Stimulated activated effector memory CD8-positive, alpha-beta T cell treated with anti-CD3 and anti-CD28 coated beads, Interleukin-12 subunit alpha, Interleukin-12 subunit beta, amount 100 ng/mL, for 72 hours (primary cell): Measurements from ENCODE around the gene IFIH1.

Experiments used
- ATAC-seq: fragments of 150-1000 bp; cut with Tn5 transposase; 2 replicates; pipeline ENCODE4 v1.10.0; 2021
- DNase-seq, 2 donors: peaks; one replicate each; pipeline ENCODE4 v3.0.0; 2021 to 2022; ENCODE audit warnings: low spot score in 2 of 2
- H3K27ac Mint-ChIP-seq: one replicate; pipeline ENCODE4 v1.8.0; 2022; ENCODE audit warnings: mild to moderate bottlenecking, mixed read lengths
- H3K36me3 Mint-ChIP-seq: one replicate; pipeline ENCODE4 v1.8.0; 2022; ENCODE audit warnings: mild to moderate bottlenecking, mixed read lengths
- H3K4me1 Mint-ChIP-seq: one replicate; pipeline ENCODE4 v1.8.0; 2022; ENCODE audit warnings: mixed read lengths
- H3K4me3 Mint-ChIP-seq: one replicate; pipeline ENCODE4 v1.8.0; 2022; ENCODE audit warnings: mild to moderate bottlenecking, mixed read lengths
- H3K9me3 Mint-ChIP-seq: one replicate; pipeline ENCODE4 v1.8.0; 2022; ENCODE audit warnings: mixed read lengths

The IFIH1 gene

DNA sequence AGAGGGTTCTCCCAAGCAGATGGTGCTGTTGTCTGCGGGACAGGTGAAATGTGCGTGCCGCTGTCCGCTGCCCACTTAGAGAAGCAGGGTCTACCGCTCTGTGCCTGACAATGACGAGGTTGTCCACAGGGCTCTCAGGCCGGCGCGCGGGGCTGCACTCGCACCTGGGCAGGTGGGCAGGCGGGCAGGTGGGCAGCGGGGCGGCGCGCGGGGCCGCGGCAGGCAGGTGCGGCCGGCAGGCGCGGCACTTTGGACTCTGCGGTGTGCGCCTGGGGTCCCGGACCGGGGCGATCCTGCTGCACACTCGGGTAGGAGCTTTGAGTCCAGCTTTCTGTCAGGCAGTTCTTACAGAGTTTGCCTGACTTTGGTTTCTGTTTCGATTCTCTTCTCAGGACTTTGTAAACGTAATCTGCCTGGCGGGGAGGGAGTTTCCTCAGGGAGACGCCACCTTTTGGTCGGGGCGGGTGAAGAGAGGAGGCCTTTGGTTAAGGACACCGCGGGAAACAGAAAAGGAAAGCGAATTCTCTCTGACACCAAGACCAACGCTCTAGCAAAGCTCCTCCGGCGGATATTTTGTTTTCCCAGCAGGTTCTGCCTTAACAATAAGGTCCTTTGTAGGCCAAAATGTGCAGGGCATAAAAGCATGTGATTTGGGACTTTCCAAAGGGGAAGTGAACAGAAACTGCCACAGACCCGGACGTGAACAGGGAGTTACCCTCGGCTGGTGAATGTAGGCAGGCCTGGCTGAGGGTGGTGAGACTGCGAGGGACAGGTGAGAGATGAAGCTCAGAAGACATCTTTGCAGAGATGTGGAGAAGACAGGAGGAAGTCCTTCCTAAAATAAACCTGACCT, at the start of gene IFIH1:
Gene IFIH1, minus strand, starts transcription at position 357 of the 853 bp plus-strand sequence. CDS start 377 bp downstream, outside the sequence.
- H3K36me3 Mint-ChIP-seq = peaks cover 16% of the 10 kb centered on the region
- DNase-seq (peak; percentile 50 to 90), ATAC-seq (peak; percentile 93)
- H3K4me3 Mint-ChIP-seq = peak within 1 kb of the TSS; percentile 92
- H3K4me1 Mint-ChIP-seq = peaks cover 54% of the 10 kb centered on the region
- no peaks in the 10 kb centered on the region for H3K9me3 Mint-ChIP-seq
- peak within 1 kb of the TSS; percentile 99 for H3K27ac Mint-ChIP-seq

DNA sequence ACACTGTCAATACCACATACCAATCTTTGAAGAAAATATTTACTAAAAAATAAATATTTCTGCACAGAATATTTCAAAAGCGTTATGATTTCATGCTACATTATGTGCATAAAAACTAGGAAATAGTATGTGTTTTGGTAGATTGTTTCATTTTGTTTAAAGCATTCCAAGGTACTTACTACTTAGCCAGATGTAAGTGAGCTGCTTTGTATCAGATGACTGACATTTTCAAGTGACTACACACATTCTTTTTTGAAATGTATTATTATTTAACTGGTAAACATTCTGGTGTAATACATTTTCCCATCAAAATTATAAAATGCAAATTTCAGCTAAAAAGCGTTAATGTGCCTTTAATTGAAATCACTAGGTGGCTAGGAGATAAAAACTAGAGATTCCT, 46.9 kb upstream of the IFIH1 start:
- Mint-ChIP-seq H3K27ac (no peak overlapping the region), H3K36me3 (no peaks in the 10 kb centered on the region), H3K4me3 (no peak overlapping the region), H3K9me3 (no peaks in the 10 kb centered on the region), H3K4me1 (no peaks in the 10 kb centered on the region)
- DNase-seq (no peak), ATAC-seq (no peak)

DNA sequence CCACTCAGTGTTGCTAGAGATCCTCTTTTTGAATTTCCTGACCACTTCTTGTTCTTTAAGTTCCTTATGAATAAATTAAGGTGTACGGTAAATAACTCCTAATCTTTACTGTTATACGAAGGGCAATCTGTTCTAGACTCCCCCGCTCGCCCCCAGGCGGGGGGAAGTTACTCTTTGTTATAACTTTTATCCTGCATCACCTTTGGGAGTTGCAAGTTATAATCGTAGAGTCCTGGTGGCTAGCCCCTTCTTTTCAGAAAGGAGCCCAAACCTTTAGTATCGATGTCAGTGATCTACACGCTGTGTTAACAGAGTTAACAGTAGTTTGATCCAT, 26.1 kb upstream of the IFIH1 start:
- Mint-ChIP-seq H3K9me3 (no peaks in the 10 kb centered on the region), H3K4me1 (peaks cover 5% of the 10 kb centered on the region), H3K36me3 (peaks cover 7% of the 10 kb centered on the region), H3K4me3 (peak overlapping the region; percentile 82), H3K27ac (no peak overlapping the region)
- ATAC-seq (no peak), DNase-seq (no peak)

DNA sequence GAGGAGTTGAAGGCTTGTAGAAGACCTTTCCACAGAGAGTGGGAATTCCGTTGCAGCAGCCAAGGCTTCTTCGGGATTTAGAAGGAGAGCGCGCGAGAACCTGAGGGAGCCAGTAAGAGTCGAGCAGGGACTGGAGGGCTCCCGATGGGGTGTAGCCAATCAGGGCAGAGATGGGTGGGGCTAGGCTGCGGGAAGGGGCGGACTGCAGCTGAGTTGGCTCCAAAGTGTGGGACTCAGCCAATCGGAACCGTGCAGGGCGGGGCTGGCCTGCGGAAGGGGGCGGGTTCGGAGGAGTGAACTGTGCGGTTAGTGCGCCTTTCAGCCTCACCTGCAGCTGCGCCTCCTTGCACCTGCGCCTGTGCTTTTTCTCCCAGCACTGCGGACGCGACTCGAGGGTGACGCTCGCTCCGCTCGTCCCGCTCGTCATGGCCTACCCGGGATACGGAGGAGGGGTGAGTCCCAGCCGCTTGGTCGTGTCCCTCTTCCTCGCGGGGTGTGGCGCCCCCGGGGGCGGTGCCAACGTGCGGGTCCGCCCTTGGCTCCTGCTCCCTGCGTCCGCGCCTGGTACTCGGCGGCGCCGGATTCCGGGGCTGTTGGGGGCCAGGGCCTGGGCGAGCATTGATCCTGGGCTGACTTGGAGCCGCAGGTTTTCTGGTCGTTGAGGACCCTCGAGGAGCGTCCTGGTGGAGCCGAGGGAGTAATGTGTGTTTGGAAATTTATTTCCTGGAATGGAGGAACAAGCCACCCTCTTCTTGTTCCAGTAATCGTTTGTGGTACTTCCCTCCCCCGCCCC, 25.5 kb upstream of the IFIH1 start, which contains the start of gene GCA:
Gene GCA, plus strand, starts transcription at position 309 of the 793 bp plus-strand sequence. Its CDS starts 117 bp downstream, at position 426.
- peak; percentile 89 to 98 for DNase-seq
- peak; percentile 99 for ATAC-seq
- peaks cover 7% of the 10 kb centered on the region for H3K36me3 Mint-ChIP-seq
- H3K4me3 Mint-ChIP-seq = peak within 1 kb of the TSS; percentile 82
- no peaks in the 10 kb centered on the region for H3K9me3 Mint-ChIP-seq
- H3K4me1 Mint-ChIP-seq = peaks cover 5% of the 10 kb centered on the region
- peak within 1 kb of the TSS; percentile 83 for H3K27ac Mint-ChIP-seq

DNA sequence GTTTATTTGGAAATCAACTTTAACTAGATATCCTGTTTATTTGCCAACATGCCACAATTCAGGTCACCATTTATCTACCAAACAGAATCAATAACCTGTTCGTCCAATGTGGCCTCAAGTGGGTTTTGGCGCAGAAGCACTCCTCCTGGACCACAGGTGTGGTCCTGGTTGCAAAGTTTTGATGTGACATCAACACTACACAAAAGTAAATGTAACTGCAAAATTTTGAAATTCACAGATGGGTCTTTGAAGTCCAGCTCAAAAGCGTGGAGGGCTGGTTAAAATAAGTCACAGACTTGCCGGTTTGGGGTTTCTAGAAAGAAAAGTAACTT, 25.0 kb upstream of the IFIH1 start:
- Mint-ChIP-seq H3K4me3 (peak overlapping the region; percentile 82), H3K4me1 (peaks cover 5% of the 10 kb centered on the region), H3K27ac (peak overlapping the region; percentile 83), H3K36me3 (peaks cover 7% of the 10 kb centered on the region), H3K9me3 (no peaks in the 10 kb centered on the region)
- no peak for DNase-seq
- no peak for ATAC-seq

DNA sequence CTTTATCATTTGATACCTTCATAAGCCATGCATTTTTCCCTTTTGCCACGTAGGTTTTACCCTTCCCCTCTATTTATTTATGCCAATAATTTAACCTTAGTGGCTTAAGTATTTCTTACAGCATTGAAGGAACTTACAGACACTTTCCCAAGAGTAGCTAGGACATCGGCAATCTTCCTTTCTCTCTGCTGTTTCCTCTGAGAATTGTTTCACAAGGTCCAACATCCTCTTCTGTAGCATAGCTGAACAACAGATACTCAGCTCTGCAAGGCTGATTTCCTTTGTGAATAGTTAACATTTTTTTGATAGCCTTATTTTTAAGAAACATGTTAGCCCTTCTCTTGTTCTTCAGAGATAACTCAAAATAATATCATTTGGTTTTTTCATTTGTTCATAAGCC, 24.4 kb upstream of the IFIH1 start:
- DNase-seq = no peak
- Mint-ChIP-seq H3K9me3 (no peaks in the 10 kb centered on the region), H3K4me1 (peaks cover 5% of the 10 kb centered on the region), H3K36me3 (peaks cover 7% of the 10 kb centered on the region), H3K27ac (no peak overlapping the region), H3K4me3 (no peak overlapping the region)
- no peak for ATAC-seq

DNA sequence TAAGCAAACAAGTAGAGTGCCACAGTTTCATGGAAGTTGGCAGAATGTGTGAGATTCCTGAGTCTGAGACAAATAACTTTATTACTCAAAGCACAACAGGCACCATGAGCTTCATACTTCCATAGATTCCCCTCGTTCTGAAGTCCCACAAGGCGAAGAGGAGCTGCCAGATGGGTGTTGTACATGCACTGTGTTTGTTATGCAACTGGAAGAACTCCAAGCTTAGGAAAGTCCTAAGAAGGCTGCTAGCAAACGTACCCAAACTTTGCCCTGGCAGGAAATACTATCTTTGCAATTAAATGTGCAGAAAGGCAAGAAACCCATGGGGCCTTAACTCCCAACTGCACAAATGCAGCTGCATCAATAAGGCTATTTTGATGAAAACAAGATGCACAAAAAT, 23.8 kb upstream of the IFIH1 start:
- ATAC-seq (no peak), DNase-seq (no peak)
- Mint-ChIP-seq H3K27ac (no peak overlapping the region), H3K36me3 (peaks cover 7% of the 10 kb centered on the region), H3K4me3 (no peak overlapping the region), H3K9me3 (no peaks in the 10 kb centered on the region), H3K4me1 (peaks cover 5% of the 10 kb centered on the region)

DNA sequence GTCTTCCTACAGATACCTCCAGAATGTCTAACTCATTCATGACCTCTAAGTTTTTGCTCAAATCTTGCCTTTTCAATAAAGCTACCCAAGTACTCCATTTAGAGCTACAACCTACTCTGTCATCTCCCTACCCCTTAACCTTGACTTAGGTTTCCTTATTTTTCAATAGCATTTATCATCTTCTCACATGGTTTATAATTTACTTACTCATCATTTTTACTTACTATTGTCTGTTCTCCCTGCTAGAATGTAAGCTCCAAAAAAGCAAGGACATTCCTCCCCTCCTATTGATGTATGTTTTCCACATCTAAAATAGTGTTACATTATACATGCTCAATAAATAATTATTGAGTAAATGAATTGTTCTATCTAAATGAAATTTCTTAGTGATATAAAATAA, 22.3 kb upstream of the IFIH1 start:
- H3K27ac Mint-ChIP-seq = no peak overlapping the region
- peaks cover 5% of the 10 kb centered on the region for H3K4me1 Mint-ChIP-seq
- DNase-seq = no peak
- no peak for ATAC-seq
- H3K9me3 Mint-ChIP-seq = no peaks in the 10 kb centered on the region
- peaks cover 7% of the 10 kb centered on the region for H3K36me3 Mint-ChIP-seq
- H3K4me3 Mint-ChIP-seq = no peak overlapping the region

DNA sequence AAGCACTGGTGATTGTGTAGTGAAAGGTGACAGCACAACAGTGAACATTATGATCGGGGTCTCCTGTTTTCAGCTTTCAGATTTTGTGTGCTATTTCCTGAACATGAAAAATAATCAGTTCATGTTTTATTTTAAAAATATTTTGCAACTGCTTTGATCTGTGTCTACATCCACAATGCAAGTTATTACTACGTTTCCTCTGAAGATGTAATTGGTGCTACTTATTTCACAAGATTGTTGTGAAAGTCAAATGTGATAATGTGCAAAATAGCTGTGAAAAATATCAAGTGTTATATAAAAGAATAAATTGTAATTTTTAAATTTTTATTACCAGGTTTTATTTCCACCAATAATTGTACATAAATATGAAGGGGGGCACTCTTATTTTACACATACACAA, 19.4 kb upstream of the IFIH1 start:
- H3K9me3 Mint-ChIP-seq = no peaks in the 10 kb centered on the region

DNA sequence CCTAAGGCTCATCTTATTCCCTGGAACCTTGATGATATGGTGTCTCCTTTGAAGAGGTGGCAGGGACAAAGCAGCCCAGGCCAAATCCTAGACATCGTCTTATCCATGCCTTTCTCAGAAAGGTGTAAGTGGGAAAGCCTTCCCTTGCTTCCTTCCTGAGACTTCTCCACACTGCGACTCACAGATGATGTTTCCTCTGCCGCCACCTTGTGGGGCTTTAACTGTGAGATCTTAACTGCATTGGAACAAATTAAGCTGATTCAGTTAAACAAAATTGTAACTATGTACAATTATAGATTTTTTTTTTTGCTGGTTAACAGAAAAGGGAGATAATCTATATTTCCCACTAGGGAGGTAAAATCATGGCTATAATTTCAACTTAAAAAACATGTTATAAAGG, 15.5 kb upstream of the IFIH1 start:
- Mint-ChIP-seq H3K27ac (no peak overlapping the region), H3K36me3 (no peaks in the 10 kb centered on the region), H3K4me1 (no peaks in the 10 kb centered on the region), H3K9me3 (no peaks in the 10 kb centered on the region), H3K4me3 (no peak overlapping the region)
- no peak for DNase-seq
- peak; percentile 55 for ATAC-seq

More for the DNA sequence above, 19.4 kb upstream of the IFIH1 start:
- no peak overlapping the region for H3K27ac Mint-ChIP-seq
- no peaks in the 10 kb centered on the region for H3K4me1 Mint-ChIP-seq
- ATAC-seq (no peak), DNase-seq (no peak)
- no peaks in the 10 kb centered on the region for H3K36me3 Mint-ChIP-seq
- H3K4me3 Mint-ChIP-seq = no peak overlapping the region

DNA sequence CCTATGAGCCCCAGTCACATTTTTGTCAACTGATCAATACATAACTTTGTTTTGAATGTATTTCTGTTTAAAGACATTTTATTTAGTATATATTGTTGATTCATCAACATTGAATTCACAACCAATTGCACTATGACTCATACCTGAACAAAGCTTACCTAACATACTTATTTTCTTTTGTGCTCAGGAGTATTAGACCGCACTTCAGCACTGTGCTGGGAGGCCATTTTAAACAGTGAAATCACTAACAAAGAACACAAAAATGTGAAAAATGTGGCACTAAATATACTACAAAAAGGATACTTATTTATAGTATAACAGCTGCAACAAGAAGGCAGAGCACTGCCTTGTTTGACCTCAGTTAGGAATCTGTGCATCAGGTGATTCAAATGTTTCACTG, 12.4 kb upstream of the IFIH1 start:
- ATAC-seq (no peak), DNase-seq (no peak)
- no peak overlapping the region for H3K27ac Mint-ChIP-seq
- H3K4me3 Mint-ChIP-seq = no peak overlapping the region
- H3K4me1 Mint-ChIP-seq = no peaks in the 10 kb centered on the region
- H3K36me3 Mint-ChIP-seq = no peaks in the 10 kb centered on the region
- H3K9me3 Mint-ChIP-seq = no peaks in the 10 kb centered on the region

DNA sequence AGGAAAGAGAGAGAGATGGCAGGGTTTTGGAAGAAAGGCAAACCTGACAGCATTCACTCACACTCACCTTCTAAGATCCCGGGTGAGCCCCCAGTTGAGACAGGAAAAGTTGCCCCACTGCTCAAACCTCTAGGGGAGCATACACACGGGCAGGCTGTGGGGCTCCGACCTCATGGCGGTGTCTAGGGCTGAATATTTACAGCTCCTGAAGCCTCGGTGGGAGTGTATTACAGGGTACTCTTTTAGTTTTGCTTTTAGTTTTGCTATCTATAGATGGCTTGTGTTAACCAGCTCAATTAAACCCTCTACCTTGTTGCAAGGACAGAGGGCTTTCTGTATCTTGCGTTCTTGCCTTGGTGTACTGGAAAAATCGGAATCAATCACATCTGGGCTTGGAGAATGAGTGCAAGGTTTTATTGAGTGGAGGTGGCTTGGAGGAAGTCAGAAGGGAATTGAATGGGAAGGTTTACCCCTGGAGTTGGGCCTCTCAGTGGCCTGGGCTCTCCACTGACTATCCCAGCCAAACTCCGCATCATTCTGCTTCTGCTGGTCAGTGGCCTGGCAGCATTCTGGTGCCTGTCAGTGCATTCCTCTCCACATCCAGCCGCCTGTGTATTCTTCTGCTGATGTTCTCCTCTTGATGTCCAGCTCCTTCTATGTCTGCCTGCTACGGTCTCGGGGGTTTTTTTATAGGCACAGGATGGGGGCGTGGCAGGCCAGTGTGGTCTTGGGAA, 10.1 kb upstream of the IFIH1 start:
- no peaks in the 10 kb centered on the region for H3K4me1 Mint-ChIP-seq
- no peak overlapping the region for H3K4me3 Mint-ChIP-seq
- H3K36me3 Mint-ChIP-seq = no peaks in the 10 kb centered on the region
- no peak overlapping the region for H3K27ac Mint-ChIP-seq
- DNase-seq (no peak), ATAC-seq (peak; percentile 49)
- H3K9me3 Mint-ChIP-seq = no peaks in the 10 kb centered on the region

DNA sequence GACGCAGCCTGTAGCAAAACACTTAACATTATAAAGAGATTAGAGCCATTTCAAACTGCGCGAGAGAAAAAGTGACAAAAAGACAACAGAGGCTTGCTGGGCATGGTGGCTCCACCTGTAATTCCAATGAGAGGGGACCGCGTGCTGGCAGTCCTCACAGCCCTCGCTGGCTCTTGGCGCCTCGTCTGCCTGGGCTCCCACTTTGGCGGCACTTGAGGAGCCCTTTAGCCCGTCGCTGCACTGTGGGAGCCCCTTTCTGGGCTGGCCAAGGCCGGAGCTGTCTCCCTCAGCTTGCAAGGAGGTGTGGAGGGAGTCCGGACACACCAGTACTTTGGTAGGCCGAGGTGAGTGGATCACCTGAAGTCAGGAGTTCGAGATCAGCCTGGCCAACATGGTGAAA, 9.3 kb upstream of the IFIH1 start:
- DNase-seq (no peak), ATAC-seq (no peak)
- no peak overlapping the region for H3K4me3 Mint-ChIP-seq
- no peaks in the 10 kb centered on the region for H3K4me1 Mint-ChIP-seq
- no peaks in the 10 kb centered on the region for H3K9me3 Mint-ChIP-seq
- H3K27ac Mint-ChIP-seq = no peak overlapping the region
- H3K36me3 Mint-ChIP-seq = no peaks in the 10 kb centered on the region

DNA sequence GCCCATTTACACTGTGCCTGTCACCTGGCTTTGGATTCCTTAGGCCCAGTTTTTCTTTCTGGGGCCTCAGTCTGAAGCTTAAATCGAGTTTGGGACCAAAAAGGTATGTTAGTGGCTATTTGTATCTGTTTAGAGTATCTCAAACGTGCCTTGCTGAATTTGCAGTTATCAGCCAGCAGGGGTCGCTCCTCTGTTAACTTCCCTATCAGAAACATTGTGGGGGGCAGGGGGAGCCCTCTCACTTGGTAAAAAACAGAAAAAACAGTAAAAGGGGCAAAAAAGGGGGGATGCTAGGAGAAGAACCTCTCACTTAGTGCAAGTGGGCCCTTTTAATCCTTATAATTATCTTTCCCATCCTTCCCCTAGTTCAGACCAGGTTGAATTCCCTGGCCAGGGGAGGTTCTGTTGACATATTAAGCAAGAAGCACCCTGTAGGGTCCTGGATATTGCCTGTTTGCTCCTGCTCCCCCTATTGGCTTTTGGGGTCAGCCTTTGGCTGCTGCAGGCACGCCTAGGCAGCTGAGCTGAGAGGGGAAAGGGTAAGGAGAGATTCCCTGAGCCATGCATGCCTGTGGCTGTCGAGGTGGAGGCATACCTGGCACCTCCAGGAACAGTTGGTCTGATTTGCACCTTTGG, 8.8 kb upstream of the IFIH1 start:
- no peak overlapping the region for H3K27ac Mint-ChIP-seq
- no peaks in the 10 kb centered on the region for H3K9me3 Mint-ChIP-seq
- H3K36me3 Mint-ChIP-seq = no peaks in the 10 kb centered on the region
- H3K4me1 Mint-ChIP-seq = no peaks in the 10 kb centered on the region
- DNase-seq (no peak), ATAC-seq (no peak)
- H3K4me3 Mint-ChIP-seq = no peak overlapping the region

DNA sequence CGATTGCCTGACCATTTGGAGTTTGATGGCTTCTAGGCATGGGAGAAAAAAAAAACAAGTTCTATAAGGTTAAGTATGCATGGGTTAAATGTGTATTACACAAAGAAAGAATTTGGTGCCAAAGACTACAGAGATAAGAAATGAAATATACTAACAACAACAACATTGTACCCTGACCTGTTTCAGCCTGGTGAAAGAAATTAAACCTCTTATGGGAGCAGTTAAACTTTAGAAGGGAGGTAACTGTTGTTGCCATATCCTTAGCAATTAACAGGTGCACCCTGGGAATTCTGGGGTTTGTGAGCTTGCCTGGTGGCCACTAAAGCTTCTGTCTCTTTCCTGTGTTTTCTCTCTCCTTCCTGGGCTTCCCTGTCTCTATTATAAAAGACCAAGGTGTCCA, 6.5 kb upstream of the IFIH1 start:
- DNase-seq (no peak), ATAC-seq (no peak)
- Mint-ChIP-seq H3K4me3 (no peak overlapping the region), H3K36me3 (no peaks in the 10 kb centered on the region), H3K9me3 (no peaks in the 10 kb centered on the region), H3K4me1 (peaks cover 10% of the 10 kb centered on the region), H3K27ac (no peak overlapping the region)
